ENCODE data around the gene TSHR. TPM values are rescaled to one million over a fixed set of nuclear protein-coding genes. Genes with fewer than 3 reads are reported as not detected.

TSHR gene
- total RNA-seq, 4 donors from 2014 or later: 0.62 to 0.73 TPM; not detected in 2

GRCh38 chr14:81193924-81194633, 238.7 kb downstream of the TSHR start:
- Histone ChIP-seq H3K4me1 (no peaks in the 10 kb centered on the region), H3K27me3 (no peaks in the 10 kb centered on the region), H3K9me3 (no peaks in the 10 kb centered on the region), H3K4me3 (no peak overlapping the region), H3K27ac (no peak overlapping the region), H3K36me3 (no peaks in the 10 kb centered on the region)
- no peak for DNase-seq
- intact Hi-C loops (cut with DNase I; ENCODE audit: low total_unique reads): no loop called here
- no peak for TF ChIP-seq POLR2A (IDR thresholded peaks at IDR 0.05)
- TF ChIP-seq, protein P1, sequence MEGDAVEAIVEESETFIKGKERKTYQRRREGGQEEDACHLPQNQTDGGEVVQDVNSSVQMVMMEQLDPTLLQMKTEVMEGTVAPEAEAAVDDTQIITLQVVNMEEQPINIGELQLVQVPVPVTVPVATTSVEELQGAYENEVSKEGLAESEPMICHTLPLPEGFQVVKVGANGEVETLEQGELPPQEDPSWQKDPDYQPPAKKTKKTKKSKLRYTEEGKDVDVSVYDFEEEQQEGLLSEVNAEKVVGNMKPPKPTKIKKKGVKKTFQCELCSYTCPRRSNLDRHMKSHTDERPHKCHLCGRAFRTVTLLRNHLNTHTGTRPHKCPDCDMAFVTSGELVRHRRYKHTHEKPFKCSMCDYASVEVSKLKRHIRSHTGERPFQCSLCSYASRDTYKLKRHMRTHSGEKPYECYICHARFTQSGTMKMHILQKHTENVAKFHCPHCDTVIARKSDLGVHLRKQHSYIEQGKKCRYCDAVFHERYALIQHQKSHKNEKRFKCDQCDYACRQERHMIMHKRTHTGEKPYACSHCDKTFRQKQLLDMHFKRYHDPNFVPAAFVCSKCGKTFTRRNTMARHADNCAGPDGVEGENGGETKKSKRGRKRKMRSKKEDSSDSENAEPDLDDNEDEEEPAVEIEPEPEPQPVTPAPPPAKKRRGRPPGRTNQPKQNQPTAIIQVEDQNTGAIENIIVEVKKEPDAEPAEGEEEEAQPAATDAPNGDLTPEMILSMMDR (IDR thresholded peaks at IDR 0.05): no peak

Other genes starting within 250 kb of the TSHR start
- gene CEP128, start 13.9 kb upstream of the TSHR start, total RNA-seq: 10 to 100 TPM in 2 of 4 donors, 1 to 10 TPM in 2; 1.3 to 29.8 (median 11.9) TPM